NOMO-1 treated with DMSO at 0.1 percent for 48 hours (cell line): ENCODE measurements around the gene SYNGR3.
"Not testable (repeated sequence)": the region's sequence is repeated elsewhere in the genome, so short reads cannot be mapped to it uniquely, and the experiment has no call there.

Experiments
- DNase-seq: peaks from one replicate; lab custom pipeline; 2025; ENCODE audit not compliant: unreplicated experiment; lab: John Stamatoyannopoulos, UW

SYNGR3 gene

DNA sequence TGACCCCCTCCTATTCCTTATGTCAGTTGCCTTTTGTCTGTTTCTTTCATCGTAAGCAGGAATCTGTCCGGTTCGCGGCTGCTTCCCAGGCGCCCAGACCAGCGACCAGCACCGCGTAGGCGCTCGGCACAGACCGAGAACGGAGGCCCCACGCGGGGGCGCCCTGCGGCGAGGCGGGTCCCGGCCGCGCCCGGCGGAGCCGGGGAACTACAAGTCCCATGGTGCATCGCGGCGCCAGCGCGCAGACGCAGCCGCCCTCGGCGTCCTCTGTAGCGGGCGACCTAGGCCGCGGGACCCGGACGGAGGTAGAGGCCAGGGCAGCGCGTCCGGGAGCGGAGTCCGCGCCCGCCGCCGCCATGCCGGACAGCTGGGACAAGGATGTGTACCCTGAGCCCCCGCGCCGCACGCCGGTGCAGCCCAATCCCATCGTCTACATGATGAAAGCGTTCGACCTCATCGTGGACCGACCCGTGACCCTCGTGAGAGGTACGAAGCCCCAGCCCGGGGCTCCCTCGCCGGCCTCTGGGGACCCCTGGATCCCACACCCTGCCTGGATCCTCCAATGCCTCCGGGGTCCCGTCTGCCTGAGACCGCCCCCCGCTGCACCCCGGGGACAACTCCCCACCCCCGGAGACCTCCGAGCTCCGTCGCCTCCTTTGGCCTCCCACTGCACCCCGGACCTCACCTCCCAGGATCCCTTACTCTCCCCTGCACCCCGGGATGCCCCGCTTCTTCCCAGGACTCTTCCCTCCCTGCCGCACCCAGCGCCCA lies 30.3 kb upstream of the SYNGR3 start, which contains the start of gene NDUFB10:
NDUFB10 (plus strand) TSS at position 270 of the 771 bp plus-strand sequence; CDS start at position 357, 87 bp downstream.
- DNase-seq: peak; percentile 81

DNA sequence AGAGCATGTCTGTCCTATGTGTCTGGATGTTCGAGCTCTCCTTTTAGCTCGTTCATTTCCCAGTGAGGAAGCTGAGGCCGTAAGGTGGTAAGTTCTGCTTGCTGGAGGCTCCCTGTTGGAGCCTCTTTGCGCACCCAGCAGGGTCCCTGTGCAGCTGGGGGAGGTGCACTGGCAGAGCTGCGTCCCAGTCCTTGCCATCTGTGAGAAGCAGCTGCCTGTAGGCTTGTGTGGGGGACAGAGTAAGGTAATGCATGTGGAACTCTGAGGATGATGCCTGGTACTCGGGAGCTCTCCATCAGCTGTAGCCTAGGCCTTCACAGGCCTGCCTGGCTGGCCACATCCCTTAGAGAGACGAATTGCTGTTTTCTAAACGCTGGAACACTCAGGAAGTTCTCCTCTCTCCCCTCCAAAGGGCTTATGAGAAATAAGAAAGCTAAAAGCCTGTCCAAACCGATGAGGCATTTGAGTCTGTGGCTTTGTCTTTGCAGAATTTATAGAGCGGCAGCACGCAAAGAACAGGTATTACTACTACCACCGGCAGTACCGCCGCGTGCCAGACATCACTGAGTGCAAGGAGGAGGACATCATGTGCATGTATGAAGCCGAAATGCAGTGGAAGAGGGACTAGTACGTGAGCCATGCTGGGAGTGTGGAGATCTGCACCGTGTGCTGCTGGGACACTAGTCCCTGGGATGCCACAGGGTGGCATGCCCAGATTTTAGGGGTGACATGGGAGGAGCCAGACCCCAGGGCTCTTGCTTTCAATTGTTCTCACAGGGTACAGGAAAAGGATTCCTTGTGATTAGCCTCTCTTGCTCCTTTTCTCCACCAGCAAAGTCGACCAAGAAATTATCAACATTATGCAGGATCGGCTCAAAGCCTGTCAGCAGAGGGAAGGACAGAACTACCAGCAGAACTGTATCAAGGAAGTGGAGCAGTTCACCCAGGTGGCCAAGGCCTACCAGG lies 28.8 kb upstream of the SYNGR3 start:
- DNase-seq: no peak

DNA sequence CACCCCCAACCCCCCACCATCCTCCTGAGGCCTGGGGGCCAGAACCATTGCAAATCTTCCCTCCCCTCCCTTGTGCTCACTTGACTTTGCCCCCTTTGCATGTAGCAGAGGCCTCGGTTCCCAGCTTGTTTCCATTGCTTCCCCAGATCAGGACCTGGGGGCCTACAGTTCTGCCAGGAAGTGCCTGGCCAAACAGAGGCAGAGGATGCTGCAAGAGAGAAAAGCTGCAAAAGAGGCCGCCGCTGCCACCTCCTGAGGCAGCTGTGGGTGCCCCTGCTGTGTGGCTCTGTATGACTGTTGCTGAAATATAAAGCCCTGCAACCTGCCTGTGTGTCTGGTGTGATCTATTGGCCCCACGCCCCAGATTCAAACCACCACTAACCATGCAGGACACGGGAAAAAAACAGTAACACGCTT lies 28.1 kb upstream of the SYNGR3 start:
- no peak for DNase-seq

DNA sequence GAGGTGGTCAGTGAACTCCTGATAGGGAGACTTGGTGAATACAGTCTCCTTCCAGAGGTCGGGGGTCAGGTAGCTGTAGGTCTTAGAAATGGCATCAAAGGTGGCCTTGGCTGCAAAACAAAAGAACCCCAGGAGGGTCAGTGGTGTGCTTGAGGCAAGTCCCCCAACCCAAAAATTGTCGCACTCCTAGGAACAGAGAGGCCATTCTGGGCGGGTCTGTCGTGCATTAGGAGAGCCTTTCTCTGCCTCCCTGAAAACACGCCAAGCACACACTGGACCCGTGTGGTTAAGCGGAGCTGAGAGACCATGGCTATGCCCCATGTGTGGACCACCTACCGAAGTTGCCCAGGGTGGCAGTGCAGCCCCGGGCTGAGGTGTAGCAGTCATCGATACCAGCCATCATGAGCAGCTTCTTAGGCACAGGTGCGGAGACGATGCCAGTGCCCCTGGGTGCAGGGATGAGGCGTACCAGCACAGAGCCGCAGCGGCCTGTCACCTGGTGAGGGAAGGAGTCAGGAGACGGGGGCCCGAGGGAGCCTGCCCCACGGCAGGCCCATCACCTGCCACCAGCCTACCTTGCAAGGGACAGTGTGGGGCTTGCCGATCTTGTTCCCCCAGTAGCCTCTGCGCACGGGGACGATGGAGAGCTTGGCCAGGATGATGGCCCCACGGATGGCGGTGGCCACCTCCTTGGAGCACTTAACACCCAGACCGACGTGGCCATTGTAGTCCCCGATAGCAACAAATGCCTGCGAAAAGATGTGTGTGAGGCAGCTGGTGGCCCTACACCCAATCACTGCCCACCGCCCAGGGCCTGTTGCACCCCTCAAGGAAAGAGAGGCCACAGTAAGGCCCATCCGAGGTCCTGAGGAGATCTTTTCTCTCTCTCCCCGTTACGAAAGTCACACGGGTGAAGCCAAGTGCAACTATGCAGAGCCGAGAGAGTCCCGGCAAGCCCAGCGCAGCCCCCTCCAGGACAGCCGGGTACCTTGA lies 27.3 kb upstream of the SYNGR3 start:
- DNase-seq: not testable (repeated sequence)

DNA sequence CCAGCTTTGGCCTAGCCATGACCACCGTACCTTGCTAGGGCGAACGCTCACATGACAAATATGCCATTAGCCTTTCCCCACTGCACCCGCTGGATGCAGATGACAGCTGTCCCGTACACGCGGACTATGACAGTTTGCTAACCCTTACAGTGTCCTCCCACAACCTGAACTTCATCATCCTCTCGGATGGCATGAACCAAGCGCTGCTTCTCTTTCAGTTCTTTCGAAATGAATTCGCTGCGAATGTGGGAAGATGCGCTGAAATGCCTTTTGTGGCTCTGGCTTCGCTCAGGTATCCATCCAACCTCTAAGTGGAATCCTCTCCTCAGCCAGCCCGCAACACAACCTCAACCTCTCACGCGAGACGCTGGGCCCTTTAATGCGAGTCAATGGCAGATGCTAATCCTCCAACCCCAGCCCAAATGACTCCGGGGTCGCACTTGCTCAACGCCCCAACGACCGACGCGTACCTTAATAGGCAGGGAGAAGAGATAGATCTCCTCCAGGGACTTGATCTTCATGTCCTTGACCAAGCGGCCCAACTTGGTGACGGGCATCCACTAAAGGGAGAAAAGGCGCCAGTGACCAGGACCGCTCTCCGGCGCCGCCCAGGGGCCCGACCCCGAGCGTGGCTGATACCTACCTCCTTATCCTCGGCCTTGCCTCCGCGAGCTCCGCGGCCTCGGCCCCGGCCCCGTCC lies 25.8 kb upstream of the SYNGR3 start:
- DNase-seq: no peak

DNA sequence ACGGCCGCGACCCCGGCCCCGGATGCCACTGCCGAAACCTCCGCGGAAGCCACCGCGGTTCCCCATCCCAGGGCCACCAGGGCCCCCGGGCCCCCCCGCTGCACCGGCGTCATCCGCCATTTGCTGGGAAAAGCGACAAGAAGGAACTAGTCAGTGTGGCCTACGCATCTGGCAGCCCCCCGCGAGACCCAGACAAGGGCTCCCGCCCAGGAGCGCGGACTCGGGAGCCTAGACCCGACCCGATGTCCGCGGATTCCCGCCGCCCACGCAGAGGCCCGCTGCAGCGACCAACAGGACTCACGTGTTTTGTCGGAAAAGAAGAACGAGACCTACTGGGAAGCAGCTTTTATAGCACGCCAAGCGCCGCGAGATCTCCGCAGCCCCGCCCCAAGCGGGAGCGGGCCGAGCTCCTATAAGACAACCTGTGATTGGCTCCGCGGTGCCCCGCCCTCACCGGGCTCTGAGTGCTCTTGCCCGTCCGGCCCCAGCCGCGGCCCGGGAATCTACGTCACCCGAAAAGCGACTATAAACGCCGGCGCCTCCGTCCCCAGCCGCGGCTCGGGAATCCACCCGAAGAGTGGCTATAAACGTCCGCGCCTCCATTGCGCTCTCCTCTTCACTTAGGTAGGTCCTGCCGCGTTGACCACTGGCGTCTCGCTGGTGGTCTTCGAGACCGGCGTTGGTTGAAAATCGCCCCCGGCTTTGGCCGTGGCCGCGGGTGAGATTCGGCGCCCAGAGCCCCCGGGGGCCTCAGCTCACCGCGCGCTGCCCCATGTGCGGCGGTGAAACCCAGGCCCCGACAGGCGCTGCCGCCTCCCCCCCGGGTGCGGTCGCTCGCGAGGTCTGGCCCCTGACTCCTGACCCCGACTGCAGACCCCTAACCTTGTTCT lies 25.0 kb upstream of the SYNGR3 start, which contains the start of gene RPS2:
RPS2 (minus strand) TSS at position 321 of the 890 bp plus-strand sequence; CDS start at position 120, 201 bp downstream.
- DNase-seq: peak; percentile 98

DNA sequence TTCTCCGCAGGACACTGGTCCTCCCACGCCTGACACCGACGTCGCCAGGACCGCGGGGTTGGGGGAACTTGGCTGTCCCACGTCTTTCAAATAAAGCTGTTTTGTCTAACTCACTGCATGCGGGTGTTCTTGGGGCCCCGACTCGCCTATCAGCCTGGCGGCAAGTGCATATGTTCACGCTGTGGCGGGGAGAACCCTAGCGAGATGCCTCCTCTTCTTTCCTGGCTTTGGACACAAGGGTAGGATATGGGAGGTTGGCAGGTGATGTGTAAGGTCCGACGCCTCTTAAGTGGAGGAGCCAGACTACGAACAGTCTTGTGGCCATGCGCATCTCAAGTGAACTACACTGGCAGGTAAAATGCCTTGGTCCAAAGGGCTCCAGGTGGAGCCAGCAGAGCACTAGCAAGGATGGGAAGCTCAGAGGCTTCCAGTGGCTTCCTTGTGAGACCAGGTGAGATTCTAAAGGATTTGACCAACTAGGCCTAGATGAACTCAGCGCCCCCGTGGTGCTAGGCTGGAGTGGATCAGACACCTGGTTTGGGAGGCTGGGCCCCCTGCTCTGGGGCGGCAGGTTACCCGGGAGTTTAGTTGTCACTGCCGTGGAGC lies 24.3 kb upstream of the SYNGR3 start:
- DNase-seq: no peak

DNA sequence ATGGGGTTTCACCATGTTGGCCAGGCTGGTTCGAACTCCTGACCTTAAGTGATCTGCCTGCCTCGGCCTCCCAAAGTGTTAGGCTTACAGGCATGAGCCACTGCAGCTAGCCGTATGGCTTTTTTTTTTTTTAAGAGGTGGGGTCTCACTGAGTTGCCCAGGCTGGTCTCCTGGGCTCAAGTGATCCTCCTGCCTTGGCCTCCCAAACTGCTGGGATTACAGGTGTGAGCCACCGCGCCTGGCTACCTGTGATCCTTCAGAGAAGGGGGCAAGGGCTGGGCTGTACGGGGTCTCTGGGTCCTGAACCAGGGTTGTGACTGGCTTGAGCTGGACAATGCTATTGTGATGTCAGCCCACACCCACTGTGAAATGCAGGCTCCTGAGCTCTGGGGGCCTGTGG lies 23.3 kb upstream of the SYNGR3 start, which contains the start of gene RNF151:
RNF151 (plus strand) TSS at position 397 of the 400 bp plus-strand sequence. CDS start 26 bp downstream, outside the sequence.
- DNase-seq: no peak

DNA sequence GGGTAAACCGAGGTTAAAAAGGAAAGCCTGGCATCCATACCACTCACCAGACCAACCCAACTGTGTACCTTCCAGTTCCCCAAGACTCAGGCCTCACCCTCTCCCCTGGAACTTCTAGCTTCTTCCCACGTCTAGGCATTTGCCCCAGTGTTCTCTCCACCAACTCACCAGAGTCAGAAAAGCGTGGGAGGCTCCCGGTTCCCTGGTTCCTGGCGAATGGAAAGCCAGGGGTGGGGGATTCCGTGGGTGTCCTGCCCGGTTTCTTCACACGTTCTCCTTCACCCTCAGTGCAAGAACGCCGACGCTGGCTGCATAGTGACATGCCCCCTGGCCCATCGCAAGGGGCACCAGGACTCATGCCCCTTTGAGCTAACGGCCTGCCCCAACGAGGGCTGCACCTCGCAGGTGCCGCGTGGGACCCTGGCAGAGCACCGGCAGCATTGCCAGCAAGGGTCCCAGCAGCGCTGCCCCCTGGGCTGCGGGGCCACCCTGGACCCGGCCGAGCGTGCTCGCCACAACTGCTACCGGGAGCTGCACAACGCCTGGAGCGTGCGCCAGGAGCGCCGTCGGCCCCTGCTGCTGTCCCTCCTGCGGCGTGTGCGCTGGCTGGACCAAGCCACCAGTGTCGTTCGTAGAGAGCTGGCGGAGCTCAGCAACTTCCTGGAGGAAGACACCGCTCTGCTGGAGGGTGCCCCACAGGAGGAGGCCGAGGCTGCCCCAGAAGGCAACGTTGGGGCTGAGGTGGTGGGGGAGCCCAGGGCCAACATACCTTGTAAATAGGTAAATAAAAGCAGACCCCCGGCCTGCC lies 21.4 kb upstream of the SYNGR3 start:
- DNase-seq: no peak

DNA sequence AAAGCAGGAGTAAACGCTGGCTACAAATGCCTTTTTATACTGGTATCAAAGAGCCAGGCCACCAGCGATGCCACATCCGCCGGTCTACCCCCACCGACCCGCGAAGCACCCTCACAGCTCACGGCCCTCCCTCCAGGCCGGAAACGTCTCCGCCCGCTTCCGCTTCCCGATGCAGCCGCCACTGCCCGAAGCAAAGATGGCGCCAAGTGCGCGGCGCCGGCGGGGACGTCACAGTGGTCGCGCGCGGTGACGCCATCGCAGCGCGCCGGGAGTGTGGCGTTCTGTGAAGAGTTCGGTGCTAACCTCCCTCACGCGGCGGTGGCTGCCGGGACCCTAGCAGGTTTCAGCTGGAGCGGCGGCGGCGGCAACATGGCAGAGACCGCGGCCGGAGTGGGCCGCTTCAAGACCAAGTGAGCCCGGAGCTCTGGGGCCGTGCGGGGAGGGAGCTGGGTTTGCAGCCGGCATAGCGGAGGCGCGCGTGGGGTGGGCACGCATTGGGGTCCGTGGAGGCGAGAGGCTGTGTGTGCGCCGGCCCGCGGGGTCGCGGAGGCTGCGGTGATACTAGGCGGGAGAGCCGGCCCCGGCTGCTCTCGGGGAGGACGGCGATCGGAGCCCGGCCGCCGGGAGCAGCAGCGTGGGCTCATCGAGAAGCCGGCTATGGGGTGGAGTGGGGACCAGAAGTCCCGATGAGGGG lies 17.8 kb upstream of the SYNGR3 start, which contains the start of gene TBL3:
TBL3 (plus strand) TSS at position 258 of the 694 bp plus-strand sequence; CDS start at position 370, 112 bp downstream.
- peak; percentile 88 for DNase-seq

DNA sequence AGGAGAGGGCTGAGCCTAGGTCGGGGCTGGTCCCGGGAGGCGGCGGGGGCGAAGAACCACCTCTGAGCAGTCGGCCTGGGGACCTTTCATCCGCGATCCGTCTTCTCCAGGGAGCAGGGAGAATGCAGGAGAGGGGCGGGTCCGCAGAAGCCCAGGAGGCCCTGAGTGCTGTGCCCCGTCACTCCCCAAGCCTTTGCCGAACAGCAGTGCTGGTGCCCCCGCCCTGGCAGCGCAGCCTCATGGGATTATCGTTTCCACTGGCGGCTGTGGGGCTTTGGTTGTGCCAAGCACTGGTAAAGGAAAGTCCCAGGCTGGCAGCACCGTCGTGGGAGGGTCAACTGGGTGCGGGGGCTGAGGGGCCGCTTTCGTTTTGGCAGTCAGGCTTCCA lies 17.3 kb upstream of the SYNGR3 start:
- no peak for DNase-seq

DNA sequence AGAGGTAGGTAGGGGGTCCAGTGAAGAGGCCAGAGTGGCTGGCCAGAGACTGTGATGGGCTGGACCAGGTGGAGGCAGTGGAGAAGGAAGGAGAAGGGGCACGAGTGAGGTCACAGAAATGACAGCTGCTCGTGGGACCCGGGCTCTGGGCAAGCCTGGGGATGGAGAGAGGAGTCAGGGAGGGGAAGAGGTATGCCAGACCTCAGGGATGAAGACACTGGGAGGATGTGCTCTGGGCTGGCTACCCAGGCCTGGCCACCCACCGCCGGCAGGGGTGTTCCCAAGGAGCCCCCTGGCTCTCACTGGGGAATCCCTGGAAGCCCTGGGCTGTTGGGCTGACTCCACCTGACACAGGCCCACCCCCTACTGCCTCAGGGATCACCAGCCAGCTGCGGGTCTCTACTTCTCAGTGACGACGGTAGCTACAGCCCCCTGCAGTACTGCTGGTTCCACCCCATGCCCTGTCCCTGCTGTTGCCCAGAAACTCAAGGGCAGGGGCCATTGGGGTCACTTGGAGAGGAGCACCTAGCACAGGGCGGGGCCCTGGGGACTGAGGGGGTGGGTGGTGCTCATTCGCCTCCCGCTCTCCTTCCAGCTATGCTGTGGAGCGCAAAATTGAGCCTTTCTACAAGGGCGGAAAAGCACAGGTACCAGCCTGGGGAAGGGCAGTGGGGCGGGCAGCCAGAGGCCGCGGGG lies 16.2 kb upstream of the SYNGR3 start:
- no peak for DNase-seq

DNA sequence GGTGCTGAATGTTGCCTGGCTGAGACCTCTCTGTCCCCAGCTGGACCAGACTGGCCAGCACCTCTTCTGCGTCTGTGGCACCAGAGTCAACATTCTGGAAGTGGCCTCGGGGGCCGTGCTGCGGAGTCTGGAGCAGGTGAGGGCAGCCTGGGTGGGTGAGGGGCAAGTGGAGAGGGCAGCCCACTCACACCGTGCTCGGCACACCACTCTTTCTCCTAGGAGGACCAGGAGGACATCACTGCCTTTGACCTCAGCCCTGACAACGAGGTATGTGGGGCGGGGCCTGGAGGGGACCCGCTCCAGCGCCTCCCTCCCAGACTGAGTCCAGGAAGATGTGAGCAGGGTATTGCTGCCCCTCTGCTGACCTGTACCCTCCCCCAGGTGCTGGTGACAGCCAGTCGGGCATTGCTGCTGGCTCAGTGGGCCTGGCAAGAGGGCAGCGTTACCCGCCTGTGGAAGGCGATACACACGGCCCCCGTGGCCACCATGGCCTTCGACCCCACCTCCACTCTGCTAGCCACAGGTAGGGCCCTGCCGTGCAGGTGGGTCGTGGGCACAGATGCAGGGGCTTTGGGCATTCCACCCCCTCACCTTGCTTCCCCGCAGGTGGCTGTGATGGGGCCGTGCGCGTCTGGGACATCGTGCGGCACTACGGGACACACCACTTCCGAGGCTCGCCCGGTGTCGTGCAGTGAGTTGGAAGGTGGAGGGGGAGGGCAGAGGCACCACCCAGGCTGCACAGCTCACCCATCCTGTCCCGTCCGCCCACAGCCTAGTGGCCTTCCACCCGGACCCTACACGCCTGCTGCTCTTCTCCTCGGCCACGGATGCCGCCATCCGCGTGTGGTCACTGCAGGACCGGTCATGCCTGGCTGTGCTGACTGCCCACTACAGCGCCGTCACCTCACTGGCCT lies 15.4 kb upstream of the SYNGR3 start:
- no peak for DNase-seq

DNA sequence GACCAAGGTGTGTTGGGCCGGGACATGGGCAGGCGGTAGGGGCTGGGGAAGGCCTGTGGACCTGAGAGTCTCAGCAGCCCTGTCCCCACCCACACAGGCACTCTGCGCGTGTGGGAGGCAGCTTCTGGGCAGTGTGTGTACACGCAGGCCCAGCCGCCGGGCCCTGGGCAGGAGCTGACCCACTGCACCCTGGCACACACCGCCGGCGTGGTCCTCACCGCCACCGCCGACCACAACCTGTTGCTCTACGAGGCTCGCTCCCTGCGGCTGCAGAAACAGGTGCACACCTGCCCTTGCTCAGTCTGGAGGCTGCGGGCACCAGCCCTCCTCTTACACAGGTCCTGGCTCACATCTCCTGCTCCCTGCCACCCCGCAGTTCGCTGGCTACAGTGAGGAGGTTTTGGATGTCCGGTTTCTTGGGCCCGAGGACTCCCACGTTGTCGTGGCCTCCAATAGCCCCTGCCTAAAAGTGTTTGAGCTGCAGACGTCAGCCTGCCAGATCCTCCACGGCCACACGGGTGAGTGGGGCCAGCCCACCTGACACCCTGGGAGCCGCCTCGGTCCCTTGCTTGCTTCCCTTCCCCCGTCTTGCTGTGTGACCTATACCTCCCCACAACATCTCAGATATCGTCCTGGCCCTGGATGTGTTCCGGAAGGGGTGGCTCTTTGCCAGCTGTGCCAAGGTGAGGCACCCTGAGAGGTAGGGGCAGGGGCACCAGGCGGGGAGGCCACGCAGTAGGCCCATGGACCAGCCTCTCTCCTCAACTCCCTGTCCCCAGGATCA lies 14.1 kb upstream of the SYNGR3 start:
- DNase-seq: no peak

DNA sequence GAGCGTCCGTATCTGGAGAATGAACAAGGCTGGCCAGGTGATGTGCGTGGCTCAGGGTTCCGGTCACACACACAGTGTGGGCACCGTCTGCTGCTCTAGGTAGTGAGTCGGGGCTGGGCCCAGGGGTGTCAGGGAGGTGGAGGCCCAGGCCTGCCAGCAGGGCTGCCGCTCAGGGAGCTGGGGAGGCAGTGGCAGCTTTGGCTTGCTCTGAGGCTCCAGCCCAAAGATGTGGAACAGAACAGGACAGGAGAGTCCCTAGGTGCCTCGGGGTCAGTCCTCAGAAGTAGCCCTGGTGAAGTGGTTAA lies 13.6 kb upstream of the SYNGR3 start:
- DNase-seq: no peak
